Left ventricle myocardium inferior (tissue), 1 donor: Measurements from ENCODE around the gene ERC1. TPM values are rescaled to one million over a fixed set of nuclear protein-coding genes. Genes with fewer than 3 reads are reported as not detected.
"Not testable (repeated sequence)": the region's sequence is repeated elsewhere in the genome, so short reads cannot be mapped to it uniquely, and the experiment has no call there.

Source experiments
- DNase-seq: peaks from one replicate; pipeline ENCODE4 v3.0.0-alpha.2; 2020
- H3K27ac ChIP-seq: fragments of 200-600 bp; replicated peaks from 2 replicates; pipeline ENCODE4 v1.8.0; 2021
- H3K27me3 ChIP-seq: fragments of 200-600 bp; 2 replicates; pipeline ENCODE4 v1.8.0; 2021; ENCODE audit warnings: low read depth
- H3K36me3 ChIP-seq: fragments of 200-600 bp; 2 replicates; pipeline ENCODE4 v1.8.0; 2021
- H3K4me1 ChIP-seq: fragments of 200-600 bp; 2 replicates; pipeline ENCODE4 v1.8.0; 2021
- H3K4me3 ChIP-seq: fragments of 200-600 bp; 2 replicates; pipeline ENCODE4 v1.8.0; 2021; ENCODE audit warnings: mild to moderate bottlenecking, moderate library complexity
- H3K9me3 ChIP-seq: fragments of 200-600 bp; replicated peaks from 2 replicates; pipeline ENCODE4 v1.8.0; 2021
- intact Hi-C: fragments of 100-400 bp; cut with micrococcal nuclease; formaldehyde crosslinking; loops from one replicate; pipeline ENCODE4 v1.11.0; 2022
- total RNA-seq: library from RNA; stranded (reverse); fragmentation: NEBNext Ultra II Directional; extraction: Animal tissue kit (Norgen Biotek cat#: 25700); gene quantifications from one replicate; pipeline ENCODE4 v1.2.1, GENCODE V29; 2021
- TF ChIP-seq, protein P1 (sequence below): fragments of 200-600 bp; IDR thresholded peaks from 2 replicates; pipeline ENCODE4 v1.8.0; 2021; ENCODE audit warnings: antibody characterized with exemption, mild to moderate bottlenecking, borderline replicate concordance
- donor health status: DM: no; HTN: yes; CAD: no; lungs with severe emphysema.

ERC1 gene
- total RNA-seq, 1 donor from 2014 or later, result 50.8 TPM

- Histone ChIP-seq H3K27me3 (no peaks in the 10 kb centered on the region), H3K4me3 (no peak overlapping the region), H3K36me3 (no peaks in the 10 kb centered on the region), H3K9me3 (no peaks in the 10 kb centered on the region), H3K27ac (no peak overlapping the region), H3K4me1 (no peaks in the 10 kb centered on the region)
- intact Hi-C loops, result no loop called here
- TF ChIP-seq, protein P1, sequence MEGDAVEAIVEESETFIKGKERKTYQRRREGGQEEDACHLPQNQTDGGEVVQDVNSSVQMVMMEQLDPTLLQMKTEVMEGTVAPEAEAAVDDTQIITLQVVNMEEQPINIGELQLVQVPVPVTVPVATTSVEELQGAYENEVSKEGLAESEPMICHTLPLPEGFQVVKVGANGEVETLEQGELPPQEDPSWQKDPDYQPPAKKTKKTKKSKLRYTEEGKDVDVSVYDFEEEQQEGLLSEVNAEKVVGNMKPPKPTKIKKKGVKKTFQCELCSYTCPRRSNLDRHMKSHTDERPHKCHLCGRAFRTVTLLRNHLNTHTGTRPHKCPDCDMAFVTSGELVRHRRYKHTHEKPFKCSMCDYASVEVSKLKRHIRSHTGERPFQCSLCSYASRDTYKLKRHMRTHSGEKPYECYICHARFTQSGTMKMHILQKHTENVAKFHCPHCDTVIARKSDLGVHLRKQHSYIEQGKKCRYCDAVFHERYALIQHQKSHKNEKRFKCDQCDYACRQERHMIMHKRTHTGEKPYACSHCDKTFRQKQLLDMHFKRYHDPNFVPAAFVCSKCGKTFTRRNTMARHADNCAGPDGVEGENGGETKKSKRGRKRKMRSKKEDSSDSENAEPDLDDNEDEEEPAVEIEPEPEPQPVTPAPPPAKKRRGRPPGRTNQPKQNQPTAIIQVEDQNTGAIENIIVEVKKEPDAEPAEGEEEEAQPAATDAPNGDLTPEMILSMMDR, result no peak
- DNase-seq, result no peak
Observed at GRCh38 chr12:1091350-1091749, 100.3 kb downstream of the ERC1 start.

DNA sequence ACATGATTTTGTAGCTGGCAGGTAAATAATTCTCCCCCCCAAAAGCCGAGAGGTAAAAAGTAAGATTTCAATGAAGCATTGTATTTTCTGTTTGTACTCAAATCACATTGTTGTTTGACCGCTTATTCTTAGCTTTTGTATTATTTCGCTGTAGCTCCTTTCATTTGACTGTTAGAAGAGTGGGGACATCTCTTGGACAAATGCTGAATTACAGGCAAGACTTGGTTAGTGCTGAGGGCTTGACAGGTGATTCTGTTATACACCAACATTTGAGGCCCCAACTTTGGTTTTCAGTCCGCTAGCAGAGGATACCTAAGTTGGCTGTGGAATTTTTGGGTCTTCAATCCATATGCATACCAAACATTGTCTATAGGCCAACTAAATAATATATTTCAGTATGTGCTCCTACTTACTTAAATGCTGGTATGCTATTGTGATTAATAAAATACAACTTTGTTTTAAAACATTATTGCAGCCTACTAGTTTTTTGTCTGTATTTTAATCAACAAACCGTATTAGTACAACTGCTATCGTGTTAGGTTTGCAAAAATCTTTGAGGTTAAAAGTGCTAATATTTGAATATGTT lies 102.2 kb downstream of the ERC1 start:
- intact Hi-C loops, result no loop called here
- TF ChIP-seq, protein P1, result peak; percentile 80

DNA sequence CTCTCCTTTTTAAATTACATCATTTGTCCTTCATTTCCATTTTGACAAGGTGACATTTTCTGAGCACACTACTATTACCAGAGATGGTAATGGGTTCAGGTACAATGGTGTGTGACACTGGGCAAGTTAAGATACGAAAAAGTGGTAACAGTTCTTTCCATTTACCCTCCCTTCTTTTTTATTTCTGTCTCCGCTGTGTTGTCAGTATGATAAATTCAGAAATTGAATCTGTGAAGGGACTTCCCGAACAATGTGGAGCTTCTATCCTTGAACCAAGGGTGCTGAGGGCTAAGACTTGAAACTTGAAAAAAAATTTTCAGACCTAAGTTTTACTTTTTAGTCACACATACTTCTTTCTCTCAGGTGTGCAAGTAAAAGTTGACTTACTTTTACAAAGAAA lies 103.7 kb downstream of the ERC1 start:
- TF ChIP-seq, protein P1, result no peak
- intact Hi-C loops, result no loop called here

More for the DNA sequence above, 102.2 kb downstream of the ERC1 start:
- Histone ChIP-seq H3K4me1 (no peaks in the 10 kb centered on the region), H3K27ac (no peak overlapping the region), H3K9me3 (no peaks in the 10 kb centered on the region), H3K4me3 (no peak overlapping the region), H3K36me3 (no peaks in the 10 kb centered on the region), H3K27me3 (no peaks in the 10 kb centered on the region)
- DNase-seq, result no peak

GRCh38 chr12:1099158-1099557 lies 108.1 kb downstream of the ERC1 start:
- H3K9me3 ChIP-seq, result no peaks in the 10 kb centered on the region
- intact Hi-C loops, result no loop called here
- TF ChIP-seq, protein P1, result no peak
- no peak overlapping the region for H3K27ac ChIP-seq
- H3K4me3 ChIP-seq, result no peak overlapping the region
- DNase-seq, result no peak
- no peaks in the 10 kb centered on the region for H3K27me3 ChIP-seq
- no peaks in the 10 kb centered on the region for H3K36me3 ChIP-seq
- H3K4me1 ChIP-seq, result peaks cover 6% of the 10 kb centered on the region

More for the DNA sequence above, 103.7 kb downstream of the ERC1 start:
- no peaks in the 10 kb centered on the region for H3K36me3 ChIP-seq
- no peak overlapping the region for H3K27ac ChIP-seq
- no peak for DNase-seq
- no peaks in the 10 kb centered on the region for H3K4me1 ChIP-seq
- no peaks in the 10 kb centered on the region for H3K9me3 ChIP-seq
- no peak overlapping the region for H3K4me3 ChIP-seq
- no peaks in the 10 kb centered on the region for H3K27me3 ChIP-seq

GRCh38 chr12:1099618-1100017 lies 108.6 kb downstream of the ERC1 start:
- H3K27ac ChIP-seq, H3K27me3 ChIP-seq, intact Hi-C loops, H3K4me3 ChIP-seq, DNase-seq, H3K36me3 ChIP-seq, H3K9me3 ChIP-seq, H3K4me1 ChIP-seq: not testable (repeated sequence)

GRCh38 chr12:1102115-1102514 lies 111.1 kb downstream of the ERC1 start:
- DNase-seq, result no peak
- H3K4me3 ChIP-seq, result no peak overlapping the region
- no peaks in the 10 kb centered on the region for H3K36me3 ChIP-seq
- peaks cover 6% of the 10 kb centered on the region for H3K4me1 ChIP-seq
- no peak overlapping the region for H3K27ac ChIP-seq
- intact Hi-C loops, result no loop called here
- H3K27me3 ChIP-seq, result no peaks in the 10 kb centered on the region
- H3K9me3 ChIP-seq, result no peaks in the 10 kb centered on the region
- TF ChIP-seq, protein P1, result no peak
